GM21619 (cell line): ENCODE data around the gene HMGXB3.
A peak's percentile ranks its signal among the peaks of the same experiment; 100 is the strongest.

Source experiments
- ATAC-seq: cut with Tn5 transposase; IDR thresholded peaks from one replicate; pipeline ENCODE4 v1.9.1; 2021; ENCODE audit not compliant: unreplicated experiment

The HMGXB3 gene

GRCh38 chr5:150067405-150067960 is 66.9 kb downstream of the HMGXB3 start:
- peak; percentile 17 for ATAC-seq

DNA sequence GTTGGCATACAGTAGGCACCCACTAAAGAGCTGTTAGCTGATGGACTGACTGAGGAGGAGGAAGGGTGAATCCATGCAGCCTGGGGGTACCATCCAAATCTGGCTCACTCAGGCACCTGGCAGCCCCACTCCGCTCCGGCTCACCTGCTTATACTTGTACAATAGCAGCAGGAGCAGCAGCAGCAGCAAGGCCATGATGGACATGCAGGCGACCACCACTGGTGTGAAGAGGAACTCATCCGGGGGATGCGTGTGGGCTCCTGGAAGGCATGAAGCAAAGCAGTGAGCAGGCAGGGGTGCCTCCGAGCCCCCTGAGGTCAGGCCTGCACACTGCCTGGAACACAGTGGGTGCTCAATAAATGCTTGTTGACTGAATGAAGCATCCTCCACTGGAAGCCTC is 67.5 kb downstream of the HMGXB3 start:
- no peak for ATAC-seq

DNA sequence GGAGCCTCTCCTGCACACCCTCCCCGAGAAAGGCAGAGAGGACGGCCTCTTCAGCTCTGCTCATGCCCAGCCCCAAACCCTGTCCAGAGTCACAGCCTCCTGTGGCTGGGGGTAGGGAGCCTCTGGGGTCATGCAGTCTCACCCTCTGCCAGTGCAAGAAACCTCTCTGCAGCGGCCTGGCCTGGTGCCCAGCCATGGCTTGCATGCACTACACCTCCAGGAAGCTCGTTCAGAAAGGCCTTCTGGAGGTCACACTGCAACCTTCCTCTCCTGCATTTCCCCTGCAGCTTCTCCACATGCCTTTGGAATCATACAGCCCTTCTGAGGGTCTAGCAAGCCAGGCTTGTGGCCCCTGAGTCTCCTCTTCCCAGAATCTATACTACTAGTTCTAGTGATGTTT is 67.9 kb downstream of the HMGXB3 start:
- no peak for ATAC-seq

- no peak for ATAC-seq
Measured at GRCh38 chr5:150068961-150069645, 68.6 kb downstream of the HMGXB3 start.

- ATAC-seq, result no peak
Measured at GRCh38 chr5:150069672-150070627, 69.4 kb downstream of the HMGXB3 start.

- ATAC-seq, result no peak
Measured at GRCh38 chr5:150070821-150071220, 70.3 kb downstream of the HMGXB3 start.

- no peak for ATAC-seq
Measured at GRCh38 chr5:150073086-150073625, 72.6 kb downstream of the HMGXB3 start.

DNA sequence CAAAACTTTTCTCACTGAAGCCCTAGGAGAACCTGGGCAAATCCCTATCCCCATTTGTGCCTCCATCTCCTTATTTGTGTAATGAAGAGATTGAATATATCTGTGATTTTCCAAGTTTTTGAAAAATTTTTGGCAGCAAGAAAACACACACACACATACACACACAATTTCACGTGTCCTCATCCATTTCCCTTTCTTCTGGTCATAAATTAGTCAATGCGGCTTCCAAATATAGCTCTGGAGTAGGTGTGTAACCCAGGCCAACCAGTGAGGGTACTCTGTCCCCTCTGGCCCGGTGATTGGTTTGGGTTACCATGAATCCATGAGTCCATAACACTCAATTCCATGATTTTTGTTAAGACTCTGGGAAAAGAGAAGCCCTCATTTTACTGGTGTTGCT is 73.1 kb downstream of the HMGXB3 start:
- ATAC-seq, result no peak

DNA sequence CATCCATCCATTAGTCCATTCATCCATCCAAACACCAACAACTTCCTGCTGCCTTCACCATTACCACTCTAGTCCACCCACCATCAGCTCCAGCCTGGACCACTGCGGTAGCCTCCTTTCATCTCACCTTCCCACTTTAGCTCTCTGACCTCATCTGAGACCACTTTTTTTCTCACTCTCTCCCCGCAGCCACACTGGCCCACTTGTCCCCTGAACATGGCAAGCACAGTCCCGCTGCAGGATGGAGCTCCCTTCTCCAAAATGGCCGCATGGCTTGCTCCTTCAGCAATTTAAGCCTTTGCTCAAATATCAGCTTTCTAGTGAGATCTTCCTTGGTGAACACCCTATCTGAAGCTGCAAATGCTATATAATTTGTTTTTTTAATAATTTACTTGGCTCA is 74.7 kb downstream of the HMGXB3 start:
- ATAC-seq, result no peak

DNA sequence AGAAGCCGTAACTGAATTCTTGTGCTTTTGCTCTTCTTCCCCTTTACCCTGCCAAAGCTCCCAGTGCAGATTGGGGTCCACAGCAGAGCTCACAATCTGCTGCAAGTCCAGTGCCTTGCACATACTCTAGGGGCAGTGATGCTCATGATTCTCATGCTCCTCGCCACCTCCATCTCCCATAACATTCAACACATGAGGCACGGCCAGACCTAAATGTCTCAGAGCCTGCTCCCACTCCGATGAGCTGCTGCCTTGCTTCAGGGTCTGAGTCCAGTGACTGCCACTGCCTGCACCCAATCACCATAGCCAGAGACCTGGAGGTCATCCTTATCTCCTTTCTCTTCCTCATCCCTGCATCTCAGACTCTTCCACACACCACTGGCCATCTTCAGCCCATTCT is 75.3 kb downstream of the HMGXB3 start:
- no peak for ATAC-seq

GRCh38 chr5:150077060-150077459 is 76.5 kb downstream of the HMGXB3 start:
- ATAC-seq, result no peak

GRCh38 chr5:150077996-150078801 is 77.7 kb downstream of the HMGXB3 start:
- no peak for ATAC-seq

DNA sequence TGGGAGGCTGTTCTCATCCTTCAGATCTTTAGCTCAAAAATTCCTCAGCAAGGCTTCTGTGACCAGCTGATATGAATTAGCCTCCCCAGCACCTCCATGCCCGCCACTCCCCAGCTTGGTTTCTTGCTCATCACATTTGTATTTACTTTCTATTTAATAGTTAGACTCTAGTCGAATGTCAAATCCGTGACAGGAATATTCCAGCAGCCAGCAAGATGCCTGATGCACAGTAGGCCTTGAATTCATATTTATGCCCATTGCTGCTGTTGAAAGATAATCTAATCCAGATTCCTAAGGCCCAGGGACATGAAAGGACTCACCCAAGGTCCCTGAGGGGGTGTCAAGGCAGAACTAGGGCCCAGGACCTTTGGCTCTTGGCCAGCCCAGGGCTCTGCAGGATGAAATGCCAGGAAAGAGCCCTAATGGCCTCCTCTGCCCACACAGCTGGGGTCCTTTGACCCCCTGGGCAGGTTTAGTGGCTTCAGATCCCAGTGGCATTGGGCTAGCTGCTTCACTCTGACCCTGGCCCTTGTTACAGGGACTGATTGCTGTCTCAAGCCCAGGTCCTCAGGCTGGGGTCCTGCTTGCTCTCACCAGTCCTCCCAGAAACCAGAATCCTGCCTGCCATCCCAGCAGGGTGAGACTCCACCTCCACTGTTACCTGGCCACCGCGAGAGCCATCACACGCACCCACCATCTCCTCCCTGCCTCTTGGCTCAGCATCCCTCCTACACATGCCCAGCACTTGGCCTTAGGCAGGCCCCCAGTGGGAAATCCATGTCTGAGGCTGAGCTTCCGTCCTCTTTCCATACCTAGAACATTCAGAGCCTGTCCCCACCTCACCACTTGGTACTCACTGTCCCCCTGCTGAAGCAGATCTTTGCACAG is 78.5 kb downstream of the HMGXB3 start:
- ATAC-seq, result no peak

DNA sequence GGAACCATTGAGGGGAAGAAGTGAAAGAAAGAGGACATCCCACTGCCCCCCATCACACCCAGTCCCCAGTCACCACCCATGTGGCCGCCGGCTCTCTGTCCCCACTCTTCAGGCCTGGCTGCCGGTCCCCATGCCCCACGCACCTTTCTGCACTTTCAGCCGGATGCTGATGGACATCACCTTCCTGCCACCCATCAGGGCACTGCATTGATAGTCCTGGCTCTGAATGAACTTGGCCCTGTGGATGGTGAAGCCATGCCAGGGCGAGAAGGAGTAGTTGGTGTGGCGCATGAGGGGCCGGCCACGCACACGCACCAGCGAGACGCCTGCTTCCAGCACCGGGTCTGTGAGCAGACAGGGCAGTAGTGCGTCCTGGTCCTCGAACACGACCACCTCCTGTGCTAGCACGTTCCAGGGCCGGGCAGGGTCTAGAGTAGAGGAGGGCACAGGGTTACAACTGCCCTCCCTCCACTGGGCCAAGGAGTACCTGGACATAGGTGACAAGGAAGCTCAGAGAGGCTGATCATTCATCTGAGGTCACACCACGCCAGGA is 79.4 kb downstream of the HMGXB3 start:
- ATAC-seq, result no peak

DNA sequence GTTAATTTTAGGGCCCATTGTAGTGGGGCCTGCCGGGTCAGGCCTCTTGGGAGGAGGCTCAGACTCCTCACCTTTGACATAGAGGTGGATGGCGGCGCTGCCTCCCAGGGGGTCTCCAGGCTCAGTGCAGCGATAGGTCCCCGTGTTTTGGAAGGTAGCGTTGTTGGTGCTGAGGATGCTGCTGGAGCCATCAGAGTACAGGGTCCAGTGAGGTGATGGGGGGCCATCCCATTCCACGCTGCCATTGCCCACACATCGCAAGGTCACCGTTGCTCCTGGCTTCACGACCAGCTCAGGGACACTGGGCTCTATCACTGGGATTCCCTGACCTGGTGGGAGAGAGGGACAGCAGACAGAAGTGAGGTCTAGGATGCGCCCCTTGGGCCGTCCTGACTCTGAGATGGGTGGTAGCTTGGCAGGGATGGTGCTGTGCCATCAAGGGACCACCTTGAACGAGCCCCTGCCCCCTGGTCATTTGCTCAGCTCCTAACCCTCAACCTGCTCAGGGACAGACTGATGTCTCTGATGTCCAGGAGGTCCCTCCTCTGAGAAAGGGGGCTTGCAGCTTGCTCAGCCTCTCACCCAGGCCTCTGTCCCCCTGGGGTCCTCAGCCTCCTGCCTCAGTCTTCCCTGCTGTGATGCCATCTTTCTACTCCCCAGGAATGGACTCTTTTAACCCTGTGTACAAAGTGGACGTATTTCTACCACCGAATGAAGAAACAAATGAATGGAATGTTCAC is 80.3 kb downstream of the HMGXB3 start:
- no peak for ATAC-seq

GRCh38 chr5:150081541-150082283 is 81.2 kb downstream of the HMGXB3 start:
- ATAC-seq, result peak; percentile 86

- ATAC-seq, result peak; percentile 20
Measured at GRCh38 chr5:150082374-150082773, 81.8 kb downstream of the HMGXB3 start.

- ATAC-seq, result no peak
Measured at GRCh38 chr5:150082889-150083288, 82.3 kb downstream of the HMGXB3 start.
